HepG2 (cell line): Measurements from ENCODE around the gene KIF26B.

Source experiments
- ATF6 ChIP-seq: sonication (generic); formaldehyde crosslinking; conservative IDR thresholded peaks from 2 replicates; pipeline ENCODE4 v1.4.0; 2020; ENCODE audit warnings: missing genetic modification reagents
- ATM ChIP-seq: fragments of 450-650 bp; IDR thresholded peaks from 2 replicates; pipeline ENCODE4 v1.7.1; 2017; ENCODE audit warnings: mild to moderate bottlenecking, borderline replicate concordance
- CAMTA2 ChIP-seq: sonication (generic); formaldehyde crosslinking; IDR thresholded peaks from 2 replicates; pipeline ENCODE4 v1.4.0; 2020; ENCODE audit warnings: mild to moderate bottlenecking, missing genetic modification reagents, borderline replicate concordance
- CREB1 ChIP-seq, 2 experiments: fragments of 450-650 bp in 1 of 2; IDR thresholded peaks; 2 replicates each; pipeline ENCODE4 v1.6.1; 2016 to 2017; ENCODE audit warnings: control low read depth in 1 of 2, mild to moderate bottlenecking in 1 of 2, missing compliant biosample characterization in 1 of 2, missing genetic modification characterization in 1 of 2
- CTCF ChIP-seq: sonication (generic); formaldehyde crosslinking; IDR thresholded peaks from 2 replicates; pipeline ENCODE4 v1.5.0; 2020; ENCODE audit warnings: mild to moderate bottlenecking, missing genetic modification reagents, moderate library complexity
- MATR3 ChIP-seq: sonication (generic); formaldehyde crosslinking; IDR thresholded peaks from 2 replicates; pipeline ENCODE4 v1.4.0; 2020; ENCODE audit warnings: missing genetic modification reagents
- MTF1 ChIP-seq: sonication (generic); formaldehyde crosslinking; IDR thresholded peaks from 2 replicates; pipeline ENCODE4 v1.5.0; 2020; ENCODE audit warnings: missing genetic modification reagents
- MYNN ChIP-seq: sonication (generic); formaldehyde crosslinking; IDR thresholded peaks from 2 replicates; pipeline ENCODE4 v1.4.0; 2020; ENCODE audit warnings: mild to moderate bottlenecking, low read depth, missing genetic modification reagents
- NFYB ChIP-seq: sonication (generic); formaldehyde crosslinking; IDR thresholded peaks from 2 replicates; pipeline ENCODE4 v1.4.0; 2020; ENCODE audit warnings: missing genetic modification reagents
- RAD21 ChIP-seq: fragments of 450-650 bp; formaldehyde crosslinking; IDR thresholded peaks from 2 replicates; pipeline ENCODE4 v1.5.0; 2020; ENCODE audit warnings: mild to moderate bottlenecking
- RBM39 ChIP-seq: fragments of 200-400 bp; formaldehyde crosslinking; IDR thresholded peaks from one replicate; pipeline ENCODE4 v1.6.1; 2018; ENCODE audit warnings: antibody characterized with exemption, mild to moderate bottlenecking, low read depth, low read length; ENCODE audit not compliant: poor library complexity, severe bottlenecking
- ZBTB8A ChIP-seq: sonication (generic); formaldehyde crosslinking; IDR thresholded peaks from 2 replicates; pipeline ENCODE4 v1.4.0; 2020; ENCODE audit warnings: mild to moderate bottlenecking, low read depth, missing genetic modification reagents, borderline replicate concordance
- ZNF260 ChIP-seq: sonication (generic); formaldehyde crosslinking; IDR thresholded peaks from 2 replicates; pipeline ENCODE4 v1.4.0; 2020; ENCODE audit warnings: missing genetic modification reagents, low read depth, mild to moderate bottlenecking, borderline replicate concordance
- ZNF790 ChIP-seq: sonication (generic); formaldehyde crosslinking; IDR thresholded peaks from 2 replicates; pipeline ENCODE4 v1.8.0; 2022; ENCODE audit warnings: missing genetic modification reagents, mild to moderate bottlenecking, borderline replicate concordance

GRCh38 chr1:245750261-245750660 is 595.5 kb downstream of the KIF26B start:
- TF ChIP-seq MYNN (CRISPR knock-in tag), result no peak
- TF ChIP-seq ZNF260 (CRISPR knock-in tag), result no peak
- TF ChIP-seq ZBTB8A (CRISPR knock-in tag), result no peak
- no peak for TF ChIP-seq ZNF790
- TF ChIP-seq CAMTA2 (CRISPR knock-in tag), result no peak
- TF ChIP-seq MTF1 (CRISPR knock-in tag), result no peak
- TF ChIP-seq RAD21, result no peak
- no peak for TF ChIP-seq ATF6 (CRISPR knock-in tag)
- TF ChIP-seq NFYB (CRISPR knock-in tag), result no peak
- no peak for TF ChIP-seq MATR3
- TF ChIP-seq RBM39, result no peak
- no peak for TF ChIP-seq CTCF
- no peak for TF ChIP-seq ATM
- TF ChIP-seq CREB1 (IDR thresholded peaks at IDR 0.05), result no peak
- TF ChIP-seq CREB1 (CRISPR knock-in tag; IDR thresholded peaks at IDR 0.05), result no peak
